HG03521 (cell line): ENCODE results near the gene TRPV4.
"Not testable (repeated sequence)": the region's sequence is repeated elsewhere in the genome, so short reads cannot be mapped to it uniquely, and the experiment has no call there.

Source experiments
- ATAC-seq: cut with Tn5 transposase; IDR thresholded peaks from one replicate; pipeline ENCODE4 v1.9.1; 2021; ENCODE audit warnings: mild to moderate bottlenecking, moderate library complexity; ENCODE audit not compliant: unreplicated experiment

Gene TRPV4

DNA sequence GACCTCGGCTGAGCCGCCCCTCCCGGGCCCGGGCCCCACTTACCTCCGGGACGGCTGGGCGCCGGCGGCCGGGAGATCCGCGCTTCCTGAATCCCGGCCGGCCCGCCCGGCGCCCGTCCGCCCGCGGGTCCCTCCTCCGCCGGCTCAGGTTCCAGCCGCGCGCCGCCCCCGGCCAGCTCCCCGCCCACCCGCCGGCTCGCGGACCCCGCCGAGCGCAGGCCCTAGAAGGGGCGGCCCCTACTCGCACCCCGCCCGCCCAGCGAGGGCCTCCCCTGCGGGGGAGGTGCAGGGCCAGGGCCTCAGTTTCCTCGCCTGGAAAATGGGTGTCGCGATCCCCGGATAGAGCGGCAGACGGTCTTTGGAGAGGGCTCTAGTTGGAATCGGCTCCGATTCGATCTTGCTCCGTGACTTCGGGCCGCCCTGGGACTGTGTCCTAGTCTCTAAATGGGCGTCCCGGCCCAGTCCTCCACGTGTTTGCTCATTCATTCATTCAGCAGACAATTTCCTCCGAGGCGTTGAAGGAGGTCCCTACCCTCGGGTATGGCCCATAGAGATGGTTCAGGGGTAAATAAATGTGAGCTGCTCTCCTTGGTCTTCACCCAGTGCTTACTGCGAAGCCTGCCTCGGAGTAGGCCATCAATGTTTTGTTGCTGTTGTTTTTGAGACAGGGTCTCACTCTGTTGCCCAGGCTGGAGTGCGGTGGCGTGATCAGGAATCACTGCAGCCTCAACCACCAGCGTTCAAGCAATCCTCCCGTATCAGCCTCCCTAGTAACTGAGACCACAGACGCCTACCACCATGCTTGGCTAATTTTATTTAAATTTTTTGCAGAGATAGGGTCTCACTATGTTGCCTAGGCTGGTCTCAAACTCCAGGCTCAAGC, at the start of gene TRPV4:
Gene TRPV4, minus strand, starts transcription at position 92 of the 883 bp plus-strand sequence. CDS start 18,602 bp downstream, outside the sequence.
- no peak for ATAC-seq

- ATAC-seq: no peak
Observed at GRCh38 chr12:109881752-109882151, 48.6 kb upstream of the TRPV4 start.

- no peak for ATAC-seq
Observed at GRCh38 chr12:109880938-109881337, 47.7 kb upstream of the TRPV4 start.

GRCh38 chr12:109880043-109880931, 47.1 kb upstream of the TRPV4 start, which contains the start of gene GLTP:
TSS of gene GLTP (minus strand) at chr12:109880541. CDS start at chr12:109880374, 167 bp downstream.
- peak; percentile 94 for ATAC-seq

- ATAC-seq: no peak
Observed at GRCh38 chr12:109879351-109880042, 46.3 kb upstream of the TRPV4 start.

DNA sequence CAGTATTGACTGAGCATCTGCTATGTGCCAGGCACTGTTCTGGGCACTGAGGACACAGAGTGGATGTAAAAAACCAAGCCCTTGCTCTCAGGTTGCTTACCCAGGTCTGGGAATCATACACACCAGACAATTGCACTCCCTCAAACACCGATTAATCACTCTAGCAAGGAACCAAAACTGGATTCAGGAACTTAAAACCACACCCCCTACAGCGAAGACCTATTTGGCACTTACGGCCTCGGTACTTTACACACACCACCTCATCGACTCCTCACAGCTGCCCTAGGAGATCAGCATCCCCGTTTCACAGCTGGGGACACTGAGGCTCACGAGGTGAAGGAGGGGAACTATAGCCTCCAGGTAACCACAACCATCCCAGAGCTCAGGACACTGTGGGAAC, 45.6 kb upstream of the TRPV4 start:
- no peak for ATAC-seq

DNA sequence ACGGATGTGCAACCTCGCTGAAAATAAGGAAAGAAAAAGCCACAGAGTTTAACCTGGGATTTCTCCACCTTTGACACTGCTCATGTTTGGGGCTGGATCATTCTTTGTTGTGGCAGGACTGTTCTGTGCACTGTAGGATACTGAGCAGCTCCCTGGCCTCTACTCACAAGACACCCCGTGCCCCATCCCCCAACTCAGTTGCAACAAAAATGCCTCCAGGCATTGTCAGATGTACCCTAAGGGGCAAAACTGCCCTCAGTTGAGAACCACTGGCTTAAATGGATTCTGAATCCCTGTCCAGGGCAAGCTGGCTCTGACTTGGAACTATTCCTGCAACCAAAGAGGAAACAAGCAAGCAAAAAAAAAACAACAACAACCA, 45.0 kb upstream of the TRPV4 start:
- no peak for ATAC-seq

- ATAC-seq: no peak
Observed at GRCh38 chr12:109877504-109878246, 44.5 kb upstream of the TRPV4 start.

DNA sequence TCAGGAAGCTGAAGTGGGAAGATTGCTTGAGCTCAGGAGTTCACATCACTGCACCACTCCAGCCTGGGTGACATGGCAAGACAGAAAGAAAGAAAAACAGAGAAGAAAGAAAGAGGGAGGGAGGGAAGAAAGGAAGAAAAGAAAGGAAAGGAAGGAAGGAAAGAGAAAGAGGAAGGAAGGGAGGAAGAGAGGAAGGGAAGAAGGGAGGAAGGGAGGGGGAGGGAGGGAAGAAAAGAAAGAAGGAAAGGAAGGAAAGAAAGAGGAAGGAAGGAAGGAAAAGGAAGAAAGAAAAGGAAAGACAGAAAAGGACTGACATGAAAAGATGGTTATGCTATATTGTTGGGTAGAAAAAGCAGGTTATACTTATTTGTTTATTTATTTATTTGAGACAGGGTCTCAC, 43.2 kb upstream of the TRPV4 start:
- ATAC-seq: no peak

GRCh38 chr12:109875572-109876131, 42.5 kb upstream of the TRPV4 start:
- ATAC-seq: no peak

DNA sequence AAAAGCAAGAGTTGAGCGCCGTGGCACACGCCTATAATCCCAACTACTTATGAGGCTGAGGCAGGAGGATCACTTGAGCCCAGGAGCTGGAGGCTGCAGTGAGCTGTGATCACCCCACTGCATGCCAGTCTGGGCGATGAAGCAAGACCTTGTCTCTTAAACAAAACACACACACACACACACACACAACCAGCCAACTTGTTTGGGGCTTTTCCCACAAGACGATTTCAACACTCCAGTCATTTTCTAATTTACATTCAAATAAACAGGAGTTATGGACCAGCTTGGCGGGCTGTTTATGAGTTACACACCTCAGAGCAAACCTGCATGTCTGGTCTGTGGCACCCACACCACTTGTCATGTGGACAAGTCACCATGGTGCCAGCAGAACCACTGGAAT, 40.5 kb upstream of the TRPV4 start:
- ATAC-seq: no peak

DNA sequence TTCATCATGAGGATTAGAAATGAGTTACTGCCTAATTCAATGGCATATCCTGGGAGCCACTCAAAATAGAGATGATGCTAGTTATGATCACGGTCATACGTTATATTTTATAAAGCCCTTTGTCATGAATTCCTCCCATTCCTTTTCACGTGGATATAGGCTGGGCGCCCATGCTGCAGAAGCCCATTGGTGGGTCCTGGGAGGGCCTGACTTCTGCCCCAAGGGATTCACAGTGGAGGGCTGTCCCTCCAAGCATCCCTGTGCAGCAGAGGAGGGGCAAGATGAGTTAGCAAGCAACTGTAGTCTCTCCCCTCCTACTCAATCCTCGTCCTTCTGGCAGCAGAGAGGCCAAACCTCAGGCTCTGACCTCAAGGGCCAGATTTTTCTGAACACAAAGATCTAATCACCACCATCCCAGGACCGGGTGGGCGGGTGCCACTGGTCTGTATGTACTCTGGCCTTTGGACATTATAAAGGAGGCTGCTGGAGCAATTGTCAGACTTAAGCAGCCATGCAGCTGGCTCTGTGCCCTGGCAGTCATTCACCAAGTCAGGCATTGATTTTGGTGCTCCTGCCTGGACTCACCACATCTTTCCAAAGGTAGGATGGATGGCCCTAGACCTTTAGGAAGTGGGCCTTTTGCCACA, 38.6 kb upstream of the TRPV4 start:
- no peak for ATAC-seq

GRCh38 chr12:109870648-109871047, 37.5 kb upstream of the TRPV4 start:
- ATAC-seq: no peak

- ATAC-seq: no peak
Observed at GRCh38 chr12:109868182-109869051, 35.2 kb upstream of the TRPV4 start.

GRCh38 chr12:109864916-109865315, 31.7 kb upstream of the TRPV4 start:
- no peak for ATAC-seq

DNA sequence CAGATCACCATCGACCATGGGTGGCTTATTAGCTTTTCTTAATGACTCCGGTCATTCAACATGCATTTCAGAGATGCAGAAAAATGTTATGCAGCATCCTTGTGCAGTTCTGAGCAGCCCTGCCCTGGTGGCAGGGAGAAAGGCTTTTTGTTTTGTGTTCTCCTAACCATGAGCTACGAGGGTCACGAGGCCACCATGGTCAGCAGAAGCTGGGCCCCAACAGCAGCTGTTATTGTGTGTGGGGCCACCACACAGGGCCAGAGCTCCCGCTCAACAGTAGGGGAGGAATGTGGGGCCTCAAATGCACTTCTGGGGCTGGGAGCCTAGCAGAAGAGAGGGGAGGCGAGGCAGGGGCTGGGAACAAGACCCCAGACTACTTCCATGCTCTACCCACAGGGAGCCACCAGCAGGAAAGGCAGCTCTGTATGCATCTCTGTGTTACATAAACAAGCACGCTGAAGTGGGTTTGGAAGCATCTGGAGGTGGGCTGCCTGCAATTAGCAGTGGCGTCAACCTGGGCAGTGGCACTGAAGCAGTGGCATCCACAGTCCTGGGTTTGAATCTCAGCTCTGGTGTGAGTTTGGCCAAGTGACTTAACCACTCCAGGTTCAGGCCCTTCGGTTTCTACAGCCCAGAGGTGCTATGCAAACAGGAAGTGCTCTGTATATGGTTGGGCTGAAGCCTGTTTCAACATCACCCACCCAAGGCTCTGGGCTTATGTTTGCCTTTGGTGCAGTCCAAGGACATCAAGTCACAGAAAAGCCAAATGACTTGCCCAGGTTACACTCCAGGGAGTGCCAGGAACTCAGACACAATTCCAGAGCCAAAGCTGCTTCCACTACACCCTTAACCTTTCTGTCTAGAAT, 30.9 kb upstream of the TRPV4 start:
- ATAC-seq: no peak

DNA sequence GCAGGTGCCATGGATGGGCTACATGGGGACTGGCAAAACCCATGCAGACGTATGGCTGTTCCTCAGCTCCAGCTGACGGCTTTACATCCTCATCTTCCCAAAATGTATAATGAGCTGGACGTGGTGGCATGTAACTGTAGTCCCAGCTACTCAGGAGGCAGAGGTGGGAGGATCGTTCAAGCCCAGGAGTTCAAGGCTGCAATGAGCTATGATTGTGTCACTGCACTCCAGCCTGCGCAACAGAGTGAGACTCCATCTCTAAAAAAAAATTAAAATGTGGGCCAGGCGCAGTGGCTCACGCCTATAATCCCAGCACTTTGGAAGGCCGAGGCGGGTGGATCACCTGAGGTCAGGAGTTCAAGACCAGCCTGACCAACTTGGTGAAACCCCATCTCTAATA, 29.3 kb upstream of the TRPV4 start:
- not testable (repeated sequence) for ATAC-seq
